Measurements from ENCODE around the gene SEC23A.
A peak's percentile ranks its signal among the peaks of the same experiment; 100 is the strongest.
"Not testable (repeated sequence)": the region's sequence is repeated elsewhere in the genome, so short reads cannot be mapped to it uniquely, and the experiment has no call there.

SEC23A gene

GRCh38 chr14:39029789-39030188 lies 73.2 kb downstream of the SEC23A start:
- DNase-seq = no peak

DNA sequence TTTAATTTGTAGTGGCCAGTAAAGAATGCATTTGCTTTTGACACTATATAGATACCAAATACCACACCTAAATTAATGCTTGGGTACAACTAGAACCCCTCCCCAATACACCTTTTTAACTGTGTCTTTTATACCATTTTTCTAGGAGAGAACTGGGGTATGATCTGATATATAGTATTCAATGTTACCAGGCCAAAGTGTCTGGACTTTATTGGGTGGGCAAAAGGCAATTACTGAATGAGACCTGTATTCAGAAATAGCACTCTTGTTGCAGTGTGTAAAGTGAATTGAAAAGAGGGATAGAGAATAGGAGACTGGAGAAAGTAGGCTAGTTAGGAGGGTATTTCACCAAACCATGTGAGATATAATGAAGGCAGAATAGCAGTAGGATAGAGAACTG lies 74.4 kb downstream of the SEC23A start:
- no peak for DNase-seq

- DNase-seq = no peak
Measured at GRCh38 chr14:39025810-39026627, 77.0 kb downstream of the SEC23A start.

- no peak for DNase-seq
Measured at GRCh38 chr14:39025250-39025809, 77.7 kb downstream of the SEC23A start.

DNA sequence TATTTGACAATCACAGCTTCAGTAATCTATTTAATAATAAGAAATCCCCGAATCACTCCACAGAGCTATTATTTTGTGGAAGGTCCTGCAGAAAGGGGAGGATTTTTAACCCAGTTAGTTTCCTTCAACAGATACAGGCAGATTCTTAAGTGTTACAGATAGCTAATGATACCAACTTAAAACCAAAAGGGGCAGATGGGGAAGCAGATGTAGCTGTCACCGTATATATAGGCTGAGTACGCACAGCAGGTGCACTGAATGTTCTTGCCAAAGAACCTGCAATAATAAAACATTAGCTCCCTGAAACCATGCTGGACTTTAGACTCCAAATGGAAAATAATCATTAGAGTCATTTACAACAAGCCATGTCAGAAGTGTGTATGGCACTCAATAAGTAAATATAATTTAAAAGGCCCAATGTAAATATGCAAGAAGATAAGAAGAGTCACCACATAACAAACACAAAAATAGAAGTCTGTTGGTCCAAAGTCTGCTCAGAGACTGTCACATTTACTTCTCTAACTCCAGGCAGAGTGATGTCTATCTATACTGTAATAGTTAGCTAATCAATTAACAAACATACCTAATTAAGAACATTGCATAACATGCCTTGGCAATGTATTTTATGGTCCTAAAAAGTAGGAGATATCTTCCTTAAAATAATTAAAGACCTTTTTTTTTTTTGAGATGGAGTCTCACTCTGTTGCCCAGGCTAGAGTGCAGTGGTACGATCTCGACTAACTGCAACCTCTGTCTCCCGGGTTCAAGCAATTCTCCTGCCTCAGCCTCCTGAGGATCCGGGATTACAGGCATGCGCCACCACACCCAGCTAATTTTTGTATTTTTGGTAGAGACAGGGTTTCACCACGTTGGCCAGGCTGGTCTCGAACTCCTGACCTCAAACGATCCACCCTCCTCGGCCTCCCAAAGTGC lies 78.8 kb downstream of the SEC23A start:
- no peak for DNase-seq

- not testable (repeated sequence) for DNase-seq
Measured at GRCh38 chr14:39017096-39018016, 85.7 kb downstream of the SEC23A start.

- no peak for DNase-seq
Measured at GRCh38 chr14:39016733-39017095, 86.3 kb downstream of the SEC23A start.

GRCh38 chr14:39015964-39016577 lies 87.0 kb downstream of the SEC23A start:
- no peak for DNase-seq

DNA sequence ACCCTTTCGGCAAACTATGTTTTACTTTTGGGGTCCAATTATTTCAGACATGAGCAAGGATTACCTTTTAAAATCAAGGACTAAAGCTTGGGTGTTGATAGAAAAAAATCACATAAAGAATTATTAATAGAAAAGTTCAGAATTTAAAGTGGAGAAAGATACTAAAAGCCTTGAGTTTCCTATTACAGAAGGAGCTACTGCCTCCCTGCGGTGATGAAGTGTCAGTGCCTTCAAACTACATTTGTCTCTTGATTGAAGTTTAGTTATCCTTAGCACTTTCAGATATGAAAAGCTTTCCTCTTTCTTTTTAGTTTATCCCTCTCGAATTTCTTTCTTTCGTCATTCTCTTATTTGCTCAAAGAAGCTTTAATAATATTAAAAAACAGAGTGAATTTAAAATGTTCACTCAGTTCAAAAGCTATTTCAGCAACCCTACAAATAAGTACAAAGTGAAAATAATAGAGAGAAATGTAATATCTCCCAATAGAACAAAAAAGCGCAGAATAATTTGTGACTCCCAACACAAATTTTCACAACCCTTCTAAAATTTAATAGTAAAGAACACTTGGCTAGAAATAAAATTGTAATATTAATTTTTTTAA lies 87.6 kb downstream of the SEC23A start:
- DNase-seq = peak in 2 of 6 experiments; percentile 5 to 14

DNA sequence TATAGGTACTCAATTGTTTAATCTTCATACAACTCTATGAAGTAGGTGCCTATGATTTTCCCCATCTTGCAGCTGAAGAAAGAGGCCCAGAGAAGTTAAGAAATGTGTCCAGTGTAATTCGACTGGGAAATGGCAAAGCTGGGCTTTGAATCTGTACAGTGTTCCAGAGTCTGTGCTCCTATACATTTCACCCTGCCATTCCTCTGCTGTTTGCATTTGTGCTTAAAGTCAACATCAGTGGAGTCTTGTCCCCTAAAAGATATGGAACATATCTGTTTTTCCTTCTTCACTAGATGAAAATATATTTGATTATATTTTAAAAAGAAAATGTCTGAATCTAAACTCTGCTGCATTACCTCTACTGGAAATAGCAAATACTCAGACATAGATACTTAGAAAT lies 88.6 kb downstream of the SEC23A start:
- no peak for DNase-seq

- DNase-seq = not testable (repeated sequence)
Measured at GRCh38 chr14:39008965-39009364, 94.1 kb downstream of the SEC23A start.

DNA sequence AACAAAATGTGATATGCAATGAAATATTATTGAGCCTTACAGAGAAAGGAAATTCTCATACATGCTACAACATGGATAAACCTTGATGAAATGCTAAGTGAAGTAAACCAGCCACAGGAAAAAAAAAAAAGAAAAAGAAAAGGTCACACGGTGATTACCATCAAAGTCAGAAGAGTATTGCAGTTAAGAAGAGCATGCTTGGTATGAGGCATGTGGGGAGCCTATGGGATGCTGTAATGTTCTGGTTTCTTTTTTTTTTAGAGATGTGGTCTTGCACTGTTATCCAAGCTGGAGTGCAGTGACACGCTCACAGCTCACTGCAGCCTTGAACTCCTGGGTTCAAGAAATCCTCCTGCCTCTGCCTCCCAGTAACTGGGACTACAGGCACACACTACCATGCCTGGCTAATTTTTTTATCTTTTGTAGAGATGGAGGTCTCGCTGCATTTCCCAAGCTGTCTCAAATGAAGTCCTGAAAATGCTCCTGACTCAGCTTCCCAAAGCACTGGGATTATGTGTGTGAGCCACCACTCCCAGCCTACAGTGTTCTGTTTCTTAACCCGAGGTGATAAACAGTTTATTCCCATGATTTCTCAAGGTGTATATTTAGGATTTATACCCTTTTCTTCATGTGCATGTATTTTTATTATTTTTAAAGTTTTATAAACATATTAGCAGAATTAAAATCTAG lies 96.2 kb downstream of the SEC23A start:
- DNase-seq = no peak

DNA sequence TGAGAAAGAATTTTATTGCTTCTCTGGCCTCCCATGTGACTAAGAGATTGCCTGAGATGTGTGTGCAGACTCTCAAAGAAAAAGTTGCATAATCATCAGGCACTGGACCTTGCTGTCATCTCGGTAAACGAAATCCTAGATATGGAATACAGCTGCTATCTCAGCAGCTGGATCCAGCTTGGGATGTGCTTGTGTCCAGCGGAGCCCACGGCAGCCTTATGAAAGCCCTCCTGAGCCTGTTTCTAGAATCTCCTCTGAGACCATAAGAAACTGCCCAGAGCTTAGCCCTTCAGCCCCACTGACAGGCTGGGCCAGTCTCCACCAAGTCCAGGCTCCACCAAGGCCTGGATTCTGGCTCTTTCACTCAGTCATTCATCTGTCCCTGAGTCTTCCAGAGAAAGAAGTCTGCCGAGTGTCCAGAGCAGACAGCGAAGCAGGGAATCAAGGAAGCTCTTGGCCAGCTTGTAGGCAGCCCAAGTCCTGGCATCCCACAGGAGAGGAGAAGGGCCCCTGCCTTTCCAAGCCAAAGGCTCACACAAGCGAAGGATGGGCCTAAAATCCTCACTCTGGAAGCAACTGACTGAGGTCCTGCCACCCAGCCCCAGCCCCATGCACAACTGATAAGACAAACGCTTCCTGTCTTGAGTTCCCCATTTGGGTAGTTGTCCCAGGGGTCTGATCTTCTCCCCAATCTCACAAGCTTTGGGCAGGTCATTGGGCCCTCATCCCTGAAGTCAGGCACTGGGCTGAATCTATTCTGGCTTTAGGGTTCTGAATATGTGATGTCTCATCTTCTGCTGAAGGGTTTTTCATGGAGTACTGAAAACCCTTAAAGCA lies 97.8 kb downstream of the SEC23A start:
- DNase-seq = no peak

- DNase-seq = no peak
Measured at GRCh38 chr14:38999949-39000348, 103.1 kb downstream of the SEC23A start.

GRCh38 chr14:38994731-38995130 lies 108.3 kb downstream of the SEC23A start:
- no peak for DNase-seq

DNA sequence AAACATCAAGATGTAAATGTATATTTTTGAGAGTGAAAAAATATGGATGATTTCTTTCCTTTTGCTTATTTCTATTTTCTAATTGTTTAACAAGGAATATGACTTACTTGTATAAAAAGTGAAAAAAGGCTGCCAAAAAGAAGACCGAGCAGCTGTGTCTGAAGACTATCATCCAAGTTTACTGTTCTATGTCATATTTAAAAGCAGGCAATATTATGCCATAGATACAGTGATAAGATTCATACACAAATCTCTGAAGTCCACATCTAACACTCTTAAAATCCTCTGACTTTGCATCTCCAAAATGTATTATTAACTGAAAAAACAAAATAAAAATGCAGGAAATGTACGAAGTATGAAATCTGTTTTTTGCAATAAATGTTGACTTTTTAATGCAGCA lies 109.1 kb downstream of the SEC23A start:
- no peak for DNase-seq

DNA sequence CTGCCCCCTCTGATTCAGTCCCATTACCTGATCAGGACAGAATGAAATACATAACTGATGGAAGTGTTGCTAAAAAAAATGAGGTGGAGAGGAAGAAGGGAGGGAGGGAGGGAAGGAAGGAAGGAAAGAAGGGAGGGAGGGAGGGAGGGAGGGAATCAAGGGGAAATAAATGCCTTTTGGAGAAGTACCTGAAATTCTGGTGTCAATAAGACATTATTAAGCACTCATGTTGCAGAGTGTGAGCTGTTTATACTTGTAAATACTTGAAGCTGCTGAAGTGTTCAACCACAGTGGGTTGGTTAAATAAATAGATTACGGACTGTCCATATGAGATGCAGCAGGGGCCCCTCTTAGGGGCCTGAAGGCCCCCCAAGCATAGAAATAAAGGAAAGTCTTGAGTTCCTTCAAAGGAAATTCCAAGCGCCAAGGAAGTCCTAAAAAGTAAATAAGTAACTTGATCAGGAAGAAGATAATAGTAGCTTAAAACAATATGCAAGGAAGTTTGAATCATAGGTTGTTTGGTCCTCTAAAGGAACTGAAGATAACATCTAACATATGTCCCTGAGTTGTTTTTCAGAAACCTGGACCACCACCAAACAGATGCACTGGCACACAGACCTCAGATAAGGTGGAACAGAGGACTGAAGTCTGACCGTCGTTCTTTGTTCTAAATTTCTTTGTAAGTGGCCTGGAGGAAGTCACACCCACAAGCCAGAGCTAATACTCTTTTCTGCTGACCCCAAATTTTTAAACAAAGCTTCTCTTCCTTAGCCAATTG lies 110.8 kb downstream of the SEC23A start:
- DNase-seq = no peak

DNA sequence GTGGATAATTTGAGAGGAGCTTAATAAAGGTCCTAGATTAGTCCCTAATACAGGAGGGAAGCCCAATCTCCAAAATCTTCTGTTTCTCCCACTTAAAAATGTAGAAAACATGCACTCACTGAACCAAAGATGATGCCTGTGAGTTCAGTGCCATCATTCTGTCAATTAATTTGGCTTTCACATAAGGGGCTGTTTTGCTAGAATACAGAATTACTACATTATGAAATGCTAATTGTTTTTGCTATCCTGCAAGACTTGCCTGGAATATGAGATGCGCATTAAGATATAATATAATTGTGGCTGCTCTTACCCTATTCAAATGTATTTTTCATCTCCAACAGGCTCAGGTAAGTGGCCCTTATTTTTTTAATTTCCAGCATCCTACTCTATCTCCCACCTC lies 111.7 kb downstream of the SEC23A start:
- no peak for DNase-seq

- no peak for DNase-seq
Measured at GRCh38 chr14:38989922-38990546, 113.0 kb downstream of the SEC23A start.
